Retinal pigment epithelial cell (primary cell): ENCODE measurements around the gene TCF12.
A peak's percentile ranks its signal among the peaks of the same experiment; 100 is the strongest.

Experiments used
- DNase-seq: peaks from one replicate; pipeline ENCODE4 v3.0.0-alpha.2; 2010; ENCODE audit warnings: low read depth
- H3K4me3 ChIP-seq: 2 replicates; pipeline ENCODE4 v1.5.1; 2011; ENCODE audit warnings: mild to moderate bottlenecking, low read length, control low read depth, moderate library complexity
- CTCF ChIP-seq: conservative IDR thresholded peaks from 2 replicates; pipeline ENCODE4 v1.5.1; 2011; ENCODE audit warnings: low read depth, low read length, control low read depth, inconsistent platforms

TCF12 gene

GRCh38 chr15:56918046-56918938, at the start of gene TCF12:
TSS of gene TCF12 (plus strand) at chr15:56918644. CDS start at chr15:56919914, 1,270 bp downstream.
- DNase-seq: peak; percentile 85
- TF ChIP-seq CTCF: peak; percentile 47
- H3K4me3 ChIP-seq: peak within 1 kb of the TSS; percentile 92

GRCh38 chr15:56869573-56869972, 48.9 kb upstream of the TCF12 start:
- no peak overlapping the region for H3K4me3 ChIP-seq
- peak; percentile 41 for TF ChIP-seq CTCF
- no peak for DNase-seq

- H3K4me3 ChIP-seq: no peak overlapping the region
- peak; percentile 74 for DNase-seq
- TF ChIP-seq CTCF: no peak
Measured at GRCh38 chr15:56871185-56871584, 47.3 kb upstream of the TCF12 start.

GRCh38 chr15:56871867-56872266, 46.6 kb upstream of the TCF12 start:
- no peak for DNase-seq
- TF ChIP-seq CTCF: no peak
- no peak overlapping the region for H3K4me3 ChIP-seq

GRCh38 chr15:56877255-56877970, 41.0 kb upstream of the TCF12 start:
- TF ChIP-seq CTCF: no peak
- H3K4me3 ChIP-seq: no peak overlapping the region
- no peak for DNase-seq

- TF ChIP-seq CTCF: no peak
- no peak overlapping the region for H3K4me3 ChIP-seq
- no peak for DNase-seq
Measured at GRCh38 chr15:56879502-56879901, 38.9 kb upstream of the TCF12 start.
